Measurements from ENCODE around the gene DLL3.

The DLL3 gene

GRCh38 chr19:39517432-39517831, 18.7 kb downstream of the DLL3 start:
- H3K4me1 ChIP-seq (ENCODE audit: control insufficient read depth, insufficient read depth, low read length), result peaks cover 16% of the 10 kb centered on the region
- no peaks in the 10 kb centered on the region for H3K36me3 ChIP-seq (ENCODE audit: control insufficient read depth in 2 of 2, insufficient read depth in 2 of 2, low read length in 2 of 2)
- no peak overlapping the region for H3K9ac ChIP-seq (ENCODE audit: low read length in 2 of 2)
- no peaks in the 10 kb centered on the region for H3K9me3 ChIP-seq (ENCODE audit: control insufficient read depth in 2 of 2, low read length in 2 of 2)
- no peak overlapping the region for H3K27ac ChIP-seq (ENCODE audit: low read length)
- no peak overlapping the region for H3K4me3 ChIP-seq (ENCODE audit: low read length in 2 of 2)
- peaks cover 25 to 27% of the 10 kb centered on the region in 2 donors for H3K27me3 ChIP-seq (ENCODE audit: control insufficient read depth in 1 of 2, insufficient read depth in 2 of 2, low read length in 2 of 2)

GRCh38 chr19:39518458-39518857, 19.7 kb downstream of the DLL3 start:
- H3K9me3 ChIP-seq (ENCODE audit: control insufficient read depth in 2 of 2, low read length in 2 of 2), result no peaks in the 10 kb centered on the region
- H3K9ac ChIP-seq (ENCODE audit: low read length in 2 of 2), result no peak overlapping the region
- no peak overlapping the region for H3K27ac ChIP-seq (ENCODE audit: low read length)
- peaks cover 23 to 24% of the 10 kb centered on the region in 2 donors for H3K27me3 ChIP-seq (ENCODE audit: control insufficient read depth in 1 of 2, insufficient read depth in 2 of 2, low read length in 2 of 2)
- peaks cover 16% of the 10 kb centered on the region for H3K4me1 ChIP-seq (ENCODE audit: control insufficient read depth, insufficient read depth, low read length)
- no peak overlapping the region for H3K4me3 ChIP-seq (ENCODE audit: low read length in 2 of 2)
- no peaks in the 10 kb centered on the region for H3K36me3 ChIP-seq (ENCODE audit: control insufficient read depth in 2 of 2, insufficient read depth in 2 of 2, low read length in 2 of 2)

GRCh38 chr19:39518975-39519374, 20.2 kb downstream of the DLL3 start:
- Histone ChIP-seq H3K27me3 (ENCODE audit: control insufficient read depth in 1 of 2, insufficient read depth in 2 of 2, low read length in 2 of 2) (peaks cover 19 to 23% of the 10 kb centered on the region in 2 donors), H3K27ac (ENCODE audit: low read length) (no peak overlapping the region), H3K36me3 (ENCODE audit: control insufficient read depth in 2 of 2, insufficient read depth in 2 of 2, low read length in 2 of 2) (no peaks in the 10 kb centered on the region), H3K4me1 (ENCODE audit: control insufficient read depth, insufficient read depth, low read length) (peaks cover 16% of the 10 kb centered on the region), H3K9ac (ENCODE audit: low read length in 2 of 2) (no peak overlapping the region), H3K4me3 (ENCODE audit: low read length in 2 of 2) (no peak overlapping the region), H3K9me3 (ENCODE audit: control insufficient read depth in 2 of 2, low read length in 2 of 2) (no peaks in the 10 kb centered on the region)

- no peak overlapping the region for H3K4me3 ChIP-seq (ENCODE audit: low read length in 2 of 2)
Measured at GRCh38 chr19:39520541-39521484, 22.1 kb downstream of the DLL3 start.

GRCh38 chr19:39524495-39524894, 25.7 kb downstream of the DLL3 start:
- Histone ChIP-seq H3K27ac (ENCODE audit: low read length) (no peak overlapping the region), H3K27me3 (ENCODE audit: control insufficient read depth in 1 of 2, insufficient read depth in 2 of 2, low read length in 2 of 2) (no peaks in the 10 kb centered on the region), H3K36me3 (ENCODE audit: control insufficient read depth in 2 of 2, insufficient read depth in 2 of 2, low read length in 2 of 2) (no peaks in the 10 kb centered on the region), H3K9ac (ENCODE audit: low read length in 2 of 2) (no peak overlapping the region), H3K9me3 (ENCODE audit: control insufficient read depth in 2 of 2, low read length in 2 of 2) (no peaks in the 10 kb centered on the region), H3K4me1 (ENCODE audit: control insufficient read depth, insufficient read depth, low read length) (no peaks in the 10 kb centered on the region), H3K4me3 (ENCODE audit: low read length in 2 of 2) (no peak overlapping the region)

More at GRCh38 chr19:39520541-39521484, 22.1 kb downstream of the DLL3 start:
- no peak overlapping the region for H3K9ac ChIP-seq (ENCODE audit: low read length in 2 of 2)
- H3K27me3 ChIP-seq (ENCODE audit: control insufficient read depth in 1 of 2, insufficient read depth in 2 of 2, low read length in 2 of 2), result peaks cover 3 to 4% of the 10 kb centered on the region in 2 donors
- H3K4me1 ChIP-seq (ENCODE audit: control insufficient read depth, insufficient read depth, low read length), result peaks cover 3% of the 10 kb centered on the region
- no peaks in the 10 kb centered on the region for H3K36me3 ChIP-seq (ENCODE audit: control insufficient read depth in 2 of 2, insufficient read depth in 2 of 2, low read length in 2 of 2)
- H3K27ac ChIP-seq (ENCODE audit: low read length), result no peak overlapping the region
- H3K9me3 ChIP-seq (ENCODE audit: control insufficient read depth in 2 of 2, low read length in 2 of 2), result no peaks in the 10 kb centered on the region

- Histone ChIP-seq H3K36me3 (ENCODE audit: control insufficient read depth in 2 of 2, insufficient read depth in 2 of 2, low read length in 2 of 2) (no peaks in the 10 kb centered on the region), H3K4me1 (ENCODE audit: control insufficient read depth, insufficient read depth, low read length) (no peaks in the 10 kb centered on the region), H3K9ac (ENCODE audit: low read length in 2 of 2) (no peak overlapping the region), H3K9me3 (ENCODE audit: control insufficient read depth in 2 of 2, low read length in 2 of 2) (no peaks in the 10 kb centered on the region), H3K27ac (ENCODE audit: low read length) (no peak overlapping the region), H3K27me3 (ENCODE audit: control insufficient read depth in 1 of 2, insufficient read depth in 2 of 2, low read length in 2 of 2) (no peaks in the 10 kb centered on the region), H3K4me3 (ENCODE audit: low read length in 2 of 2) (no peak overlapping the region)
Measured at GRCh38 chr19:39525205-39525604, 26.5 kb downstream of the DLL3 start.

GRCh38 chr19:39531834-39532232, 33.1 kb downstream of the DLL3 start:
- Histone ChIP-seq H3K36me3 (ENCODE audit: control insufficient read depth in 2 of 2, insufficient read depth in 2 of 2, low read length in 2 of 2) (no peaks in the 10 kb centered on the region), H3K9me3 (ENCODE audit: control insufficient read depth in 2 of 2, low read length in 2 of 2) (no peaks in the 10 kb centered on the region), H3K9ac (ENCODE audit: low read length in 2 of 2) (peak overlapping the region; percentile 82 to 95), H3K27me3 (ENCODE audit: control insufficient read depth in 1 of 2, insufficient read depth in 2 of 2, low read length in 2 of 2) (no peaks in the 10 kb centered on the region), H3K4me3 (ENCODE audit: low read length in 2 of 2) (peak overlapping the region; percentile 86 to 93), H3K27ac (ENCODE audit: low read length) (peak overlapping the region; percentile 76), H3K4me1 (ENCODE audit: control insufficient read depth, insufficient read depth, low read length) (peaks cover 8% of the 10 kb centered on the region)

GRCh38 chr19:39532233-39533002, 33.7 kb downstream of the DLL3 start, which contains the start of gene EID2B:
Gene EID2B (minus strand): TSS chr19:39532852. CDS start chr19:39532802, 50 bp downstream.
- H3K27ac ChIP-seq (ENCODE audit: low read length), result peak within 1 kb of the TSS; percentile 76
- no peaks in the 10 kb centered on the region for H3K27me3 ChIP-seq (ENCODE audit: control insufficient read depth in 1 of 2, insufficient read depth in 2 of 2, low read length in 2 of 2)
- no peaks in the 10 kb centered on the region for H3K9me3 ChIP-seq (ENCODE audit: control insufficient read depth in 2 of 2, low read length in 2 of 2)
- peaks cover 8% of the 10 kb centered on the region for H3K4me1 ChIP-seq (ENCODE audit: control insufficient read depth, insufficient read depth, low read length)
- peak within 1 kb of the TSS; percentile 86 to 93 for H3K4me3 ChIP-seq (ENCODE audit: low read length in 2 of 2)
- H3K9ac ChIP-seq (ENCODE audit: low read length in 2 of 2), result peak within 1 kb of the TSS; percentile 82 to 95
- no peaks in the 10 kb centered on the region for H3K36me3 ChIP-seq (ENCODE audit: control insufficient read depth in 2 of 2, insufficient read depth in 2 of 2, low read length in 2 of 2)

GRCh38 chr19:39533003-39533512, 34.3 kb downstream of the DLL3 start:
- Histone ChIP-seq H3K9ac (ENCODE audit: low read length in 2 of 2) (peak overlapping the region; percentile 47 to 95), H3K36me3 (ENCODE audit: control insufficient read depth in 2 of 2, insufficient read depth in 2 of 2, low read length in 2 of 2) (no peaks in the 10 kb centered on the region), H3K4me3 (ENCODE audit: low read length in 2 of 2) (peak overlapping the region in 1 of 2 donors; percentile 93)

GRCh38 chr19:39533791-39534190, 35.0 kb downstream of the DLL3 start:
- no peaks in the 10 kb centered on the region for H3K36me3 ChIP-seq (ENCODE audit: control insufficient read depth in 2 of 2, insufficient read depth in 2 of 2, low read length in 2 of 2)
- H3K27ac ChIP-seq (ENCODE audit: low read length), result no peak overlapping the region
- no peak overlapping the region for H3K4me3 ChIP-seq (ENCODE audit: low read length in 2 of 2)
- H3K9ac ChIP-seq (ENCODE audit: low read length in 2 of 2), result peak overlapping the region in 1 of 2 donors; percentile 36
- no peaks in the 10 kb centered on the region for H3K9me3 ChIP-seq (ENCODE audit: control insufficient read depth in 2 of 2, low read length in 2 of 2)
- H3K27me3 ChIP-seq (ENCODE audit: control insufficient read depth in 1 of 2, insufficient read depth in 2 of 2, low read length in 2 of 2), result no peaks in the 10 kb centered on the region
- H3K4me1 ChIP-seq (ENCODE audit: control insufficient read depth, insufficient read depth, low read length), result peaks cover 9% of the 10 kb centered on the region

More at GRCh38 chr19:39533003-39533512, 34.3 kb downstream of the DLL3 start:
- Histone ChIP-seq H3K27ac (ENCODE audit: low read length) (no peak overlapping the region), H3K9me3 (ENCODE audit: control insufficient read depth in 2 of 2, low read length in 2 of 2) (no peaks in the 10 kb centered on the region), H3K4me1 (ENCODE audit: control insufficient read depth, insufficient read depth, low read length) (peaks cover 8% of the 10 kb centered on the region), H3K27me3 (ENCODE audit: control insufficient read depth in 1 of 2, insufficient read depth in 2 of 2, low read length in 2 of 2) (no peaks in the 10 kb centered on the region)
